ENCODE results near the gene HCAR3.
"Not testable (repeated sequence)": the region's sequence is repeated elsewhere in the genome, so short reads cannot be mapped to it uniquely, and the experiment has no call there.

HCAR3 gene

GRCh38 chr12:122722387-122722786 is 5.8 kb upstream of the HCAR3 start:
- no peak for DNase-seq (ENCODE audit: low read depth)

- DNase-seq (ENCODE audit: low read depth), result peak; percentile 67
Measured at GRCh38 chr12:122721057-122721545, 4.5 kb upstream of the HCAR3 start.

- peak; percentile 76 for DNase-seq (ENCODE audit: low read depth)
Measured at GRCh38 chr12:122715211-122715610, 1.4 kb downstream of the HCAR3 start.

- DNase-seq (ENCODE audit: low read depth), result not testable (repeated sequence)
Measured at GRCh38 chr12:122713491-122714188, 3.0 kb downstream of the HCAR3 start.

GRCh38 chr12:122711266-122711665 is 5.3 kb downstream of the HCAR3 start:
- not testable (repeated sequence) for DNase-seq (ENCODE audit: low read depth)

GRCh38 chr12:122710341-122710740 is 6.3 kb downstream of the HCAR3 start:
- not testable (repeated sequence) for DNase-seq (ENCODE audit: low read depth)

GRCh38 chr12:122709287-122709686 is 7.3 kb downstream of the HCAR3 start:
- DNase-seq (ENCODE audit: low read depth), result not testable (repeated sequence)

- DNase-seq (ENCODE audit: low read depth), result peak; percentile 58
Measured at GRCh38 chr12:122703841-122704240, 12.8 kb downstream of the HCAR3 start.

- DNase-seq (ENCODE audit: low read depth), result peak; percentile 83
Measured at GRCh38 chr12:122702890-122703611, 13.6 kb downstream of the HCAR3 start, which contains the start of gene HCAR2. TSS of gene HCAR2 (minus strand) at chr12:122703357. CDS start at chr12:122703283, 74 bp downstream.

- peak; percentile 50 for DNase-seq (ENCODE audit: low read depth)
Measured at GRCh38 chr12:122701481-122701880, 15.1 kb downstream of the HCAR3 start.

- DNase-seq (ENCODE audit: low read depth), result not testable (repeated sequence)
Measured at GRCh38 chr12:122700038-122700710, 16.4 kb downstream of the HCAR3 start.

- not testable (repeated sequence) for DNase-seq (ENCODE audit: low read depth)
Measured at GRCh38 chr12:122696922-122697321, 19.7 kb downstream of the HCAR3 start.

- DNase-seq (ENCODE audit: low read depth), result no peak
Measured at GRCh38 chr12:122691566-122691965, 25.0 kb downstream of the HCAR3 start.

GRCh38 chr12:122688291-122688690 is 28.3 kb downstream of the HCAR3 start:
- DNase-seq (ENCODE audit: low read depth), result no peak

GRCh38 chr12:122687086-122687485 is 29.5 kb downstream of the HCAR3 start:
- peak; percentile 82 for DNase-seq (ENCODE audit: low read depth)

GRCh38 chr12:122686538-122686937 is 30.1 kb downstream of the HCAR3 start:
- DNase-seq (ENCODE audit: low read depth), result no peak

- no peak for DNase-seq (ENCODE audit: low read depth)
Measured at GRCh38 chr12:122684297-122684813, 32.3 kb downstream of the HCAR3 start.

GRCh38 chr12:122681814-122682213 is 34.8 kb downstream of the HCAR3 start:
- peak; percentile 47 for DNase-seq (ENCODE audit: low read depth)

GRCh38 chr12:122680989-122681388 is 35.6 kb downstream of the HCAR3 start:
- DNase-seq (ENCODE audit: low read depth), result not testable (repeated sequence)

GRCh38 chr12:122676781-122677180 is 39.8 kb downstream of the HCAR3 start:
- not testable (repeated sequence) for DNase-seq (ENCODE audit: low read depth)

- DNase-seq (ENCODE audit: low read depth), result not testable (repeated sequence)
Measured at GRCh38 chr12:122676015-122676414, 40.6 kb downstream of the HCAR3 start.

GRCh38 chr12:122672515-122672914 is 44.1 kb downstream of the HCAR3 start:
- DNase-seq (ENCODE audit: low read depth), result no peak
